Subcutaneous abdominal adipose tissue (tissue), 5 donors: ENCODE data around the gene METTL16.

Experiments
- H3K27ac ChIP-seq: one replicate; pipeline ENCODE4 v1.7.0; 2013; ENCODE audit warnings: low read depth, mild to moderate bottlenecking, inconsistent platforms, low read length, moderate library complexity
- H3K27me3 ChIP-seq, 5 donors: one replicate each; pipeline ENCODE4 v1.7.0; 2013; ENCODE audit warnings: low read length in 5 of 5, inconsistent platforms in 1 of 5; ENCODE audit not compliant: control insufficient read depth in 5 of 5, insufficient read depth in 4 of 5
- H3K36me3 ChIP-seq, 5 donors: one replicate each; pipeline ENCODE4 v1.7.0; 2013; ENCODE audit warnings: low read length in 5 of 5; ENCODE audit not compliant: control insufficient read depth in 5 of 5, insufficient read depth in 5 of 5
- H3K4me1 ChIP-seq, 5 donors: one replicate each; pipeline ENCODE4 v1.7.0; 2013; ENCODE audit warnings: low read length in 5 of 5, mild to moderate bottlenecking in 3 of 5, moderate library complexity in 1 of 5; ENCODE audit not compliant: control insufficient read depth in 5 of 5, insufficient read depth in 5 of 5
- H3K4me3 ChIP-seq, 5 donors: one replicate each; pipeline ENCODE4 v1.7.0; 2013; ENCODE audit warnings: low read length in 5 of 5, low read depth in 1 of 5
- H3K9ac ChIP-seq, 5 donors: one replicate each; pipeline ENCODE4 v1.7.0; 2013; ENCODE audit warnings: low read length in 5 of 5, mild to moderate bottlenecking in 4 of 5, moderate library complexity in 3 of 5
- H3K9me3 ChIP-seq, 5 donors: one replicate each; pipeline ENCODE4 v1.7.0; 2013; ENCODE audit warnings: low read length in 5 of 5; ENCODE audit not compliant: control insufficient read depth in 5 of 5
- donor health status: healthy.
- donor health status: healthy.
- donor health status: healthy.
- donor health status: healthy.
- donor health status: healthy.

METTL16 gene

GRCh38 chr17:2386400-2387085, 125.1 kb downstream of the METTL16 start:
- Histone ChIP-seq H3K9ac (no peak overlapping the region), H3K4me1 (peaks cover 12 to 41% (median 34%) of the 10 kb centered on the region in 5 donors), H3K36me3 (peaks cover 0 to 42% (median 37%) of the 10 kb centered on the region in 5 donors)

DNA sequence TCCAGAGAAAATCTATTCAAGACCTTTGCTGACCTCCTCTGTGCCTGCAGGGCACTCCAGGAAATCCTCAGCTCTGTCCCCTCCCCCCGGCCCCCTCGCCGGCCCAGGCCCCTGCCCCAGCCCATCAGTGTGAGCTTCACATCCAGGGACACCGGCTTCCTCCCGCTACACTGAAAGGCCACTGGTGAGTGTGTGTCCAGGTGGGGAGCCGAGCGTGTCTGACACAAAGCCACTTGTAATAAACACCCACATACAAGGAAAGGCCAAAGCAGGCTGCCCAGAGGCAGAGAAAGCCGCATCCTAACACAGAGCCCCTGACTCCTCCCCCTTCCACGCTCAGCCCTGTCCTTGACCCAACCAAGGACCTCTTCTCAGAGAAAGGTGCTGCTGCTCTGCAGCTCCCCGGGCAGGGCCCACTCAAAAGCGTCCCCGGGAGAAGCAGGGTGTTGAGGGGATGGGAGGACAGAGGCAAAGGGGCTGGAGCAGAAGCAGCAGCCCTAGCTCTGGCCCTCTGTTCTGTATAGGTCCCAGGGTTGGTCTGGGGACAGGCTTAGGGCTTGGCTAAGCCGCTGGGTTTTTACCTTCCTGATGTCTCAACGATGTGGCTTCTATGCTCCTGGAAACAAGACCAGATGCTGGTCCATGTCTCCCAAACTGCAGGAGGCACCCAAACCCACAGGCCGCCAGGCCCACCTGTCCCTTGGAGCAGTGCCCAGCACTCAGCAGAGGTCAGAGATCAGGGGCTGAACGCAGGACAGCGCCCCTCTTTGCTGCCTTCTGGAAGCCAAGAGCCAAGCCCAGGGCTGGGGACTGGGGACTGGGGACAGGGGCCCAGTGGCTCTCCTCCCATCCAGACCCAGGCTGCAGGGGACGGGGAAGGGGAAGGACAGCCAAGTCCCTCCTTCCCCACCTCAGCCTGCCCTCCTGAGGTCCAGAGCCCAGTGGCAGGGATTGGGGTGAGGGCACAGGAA, 126.2 kb downstream of the METTL16 start:
- Histone ChIP-seq H3K9ac (no peak overlapping the region), H3K9me3 (no peaks in the 10 kb centered on the region), H3K4me3 (no peak overlapping the region), H3K27ac (no peak overlapping the region), H3K27me3 (no peaks in the 10 kb centered on the region), H3K36me3 (peaks cover 0 to 50% (median 45%) of the 10 kb centered on the region in 5 donors), H3K4me1 (peaks cover 5 to 31% (median 27%) of the 10 kb centered on the region in 5 donors)

More at GRCh38 chr17:2386400-2387085, 125.1 kb downstream of the METTL16 start:
- Histone ChIP-seq H3K4me3 (no peak overlapping the region), H3K27ac (no peak overlapping the region), H3K9me3 (no peaks in the 10 kb centered on the region), H3K27me3 (no peaks in the 10 kb centered on the region)

DNA sequence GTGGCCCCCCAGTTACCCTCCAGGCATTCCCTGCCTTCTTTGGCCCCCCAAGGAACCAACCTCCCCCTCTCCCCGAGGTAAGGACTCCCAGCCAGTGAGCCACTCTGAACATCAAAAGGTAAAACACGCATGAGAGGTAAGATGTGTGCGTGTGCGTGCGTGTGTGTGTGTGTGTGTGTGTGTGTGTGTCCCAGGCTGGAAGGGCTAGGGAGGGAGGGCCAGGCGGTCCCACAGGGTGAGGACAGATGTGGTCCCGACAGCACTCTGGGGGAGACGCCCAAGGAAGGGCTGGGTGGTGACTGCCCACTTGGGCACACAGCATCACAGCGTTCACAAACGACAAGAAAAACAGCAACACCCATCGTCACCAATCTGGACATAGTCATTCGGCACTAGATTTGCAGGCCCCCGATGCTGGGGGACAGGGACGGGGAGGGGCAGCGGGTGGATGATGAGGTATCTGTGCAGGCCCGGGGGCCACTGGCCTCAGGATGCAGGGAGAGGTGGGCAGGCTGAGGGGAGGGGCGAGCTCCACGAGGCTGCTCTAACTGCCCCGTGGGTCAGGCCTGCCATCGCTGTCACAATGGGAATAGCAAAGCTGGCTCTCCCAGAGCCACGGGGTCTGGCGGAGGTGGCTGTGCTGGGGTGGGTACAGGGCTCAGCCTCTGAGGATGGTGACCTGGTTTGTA, 127.1 kb downstream of the METTL16 start:
- H3K27ac ChIP-seq = no peak overlapping the region
- H3K9ac ChIP-seq = no peak overlapping the region
- no peak overlapping the region for H3K4me3 ChIP-seq
- H3K4me1 ChIP-seq = peaks cover 0 to 26% (median 20%) of the 10 kb centered on the region in 5 donors
- H3K27me3 ChIP-seq = no peaks in the 10 kb centered on the region
- H3K36me3 ChIP-seq = peaks cover 0 to 60% (median 50%) of the 10 kb centered on the region in 5 donors
- H3K9me3 ChIP-seq = no peaks in the 10 kb centered on the region

GRCh38 chr17:2383628-2384167, 128.0 kb downstream of the METTL16 start:
- Histone ChIP-seq H3K27ac (peak overlapping the region; percentile 16), H3K4me3 (no peak overlapping the region), H3K4me1 (peaks cover 0 to 26% (median 20%) of the 10 kb centered on the region in 5 donors), H3K9me3 (no peaks in the 10 kb centered on the region), H3K9ac (no peak overlapping the region), H3K27me3 (no peaks in the 10 kb centered on the region), H3K36me3 (peaks cover 0 to 65% (median 59%) of the 10 kb centered on the region in 5 donors)

GRCh38 chr17:2380950-2381649, 130.6 kb downstream of the METTL16 start:
- H3K9me3 ChIP-seq = no peaks in the 10 kb centered on the region
- H3K27me3 ChIP-seq = no peaks in the 10 kb centered on the region
- no peak overlapping the region for H3K27ac ChIP-seq
- H3K4me1 ChIP-seq = peaks cover 0 to 26% (median 20%) of the 10 kb centered on the region in 5 donors
- H3K9ac ChIP-seq = no peak overlapping the region
- peaks cover 0 to 63% (median 52%) of the 10 kb centered on the region in 5 donors for H3K36me3 ChIP-seq
- H3K4me3 ChIP-seq = no peak overlapping the region

DNA sequence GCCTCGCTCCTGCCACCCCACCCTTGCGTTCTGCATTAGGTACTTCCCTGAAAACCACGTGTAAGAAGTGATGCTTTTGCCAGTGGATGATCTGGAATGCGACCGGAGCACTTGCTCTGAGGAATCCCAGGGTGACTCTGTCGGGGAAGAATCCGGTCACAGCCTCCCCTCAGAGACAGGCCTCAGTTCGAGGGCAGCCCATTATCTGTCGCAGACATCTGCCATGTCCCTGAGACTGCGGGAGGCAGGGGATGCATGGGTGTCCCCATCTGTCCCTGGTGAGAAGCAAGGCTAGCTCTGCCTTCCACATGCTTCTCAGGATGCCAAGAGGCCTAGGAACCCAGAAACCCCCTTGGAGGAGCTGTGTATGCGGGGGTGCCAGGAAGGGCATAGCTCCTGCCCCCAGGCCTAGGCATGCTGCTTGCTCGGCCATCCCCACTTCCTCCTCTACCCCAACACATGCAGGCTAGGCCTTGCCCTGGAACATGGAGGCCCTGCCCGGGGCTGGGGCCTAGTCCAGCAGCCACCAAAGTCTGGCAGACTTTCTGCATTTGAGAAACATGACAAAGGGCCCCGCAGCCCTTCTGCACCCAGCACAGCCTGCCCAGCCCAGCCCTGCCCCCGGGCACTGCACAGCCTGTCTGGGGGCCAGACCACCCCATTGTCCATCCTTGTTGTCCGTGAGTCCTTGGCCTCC, 131.3 kb downstream of the METTL16 start:
- H3K27ac ChIP-seq = no peak overlapping the region

GRCh38 chr17:2379489-2380225, 132.0 kb downstream of the METTL16 start:
- Histone ChIP-seq H3K36me3 (peaks cover 0 to 66% (median 50%) of the 10 kb centered on the region in 5 donors), H3K9ac (no peak overlapping the region), H3K27ac (no peak overlapping the region), H3K9me3 (no peaks in the 10 kb centered on the region), H3K4me1 (peaks cover 0 to 26% (median 12%) of the 10 kb centered on the region in 5 donors), H3K27me3 (no peaks in the 10 kb centered on the region), H3K4me3 (no peak overlapping the region)

More for the DNA sequence above, 131.3 kb downstream of the METTL16 start:
- Histone ChIP-seq H3K4me1 (peaks cover 0 to 26% (median 17%) of the 10 kb centered on the region in 5 donors), H3K36me3 (peaks cover 0 to 63% (median 52%) of the 10 kb centered on the region in 5 donors), H3K27me3 (no peaks in the 10 kb centered on the region), H3K4me3 (no peak overlapping the region), H3K9me3 (no peaks in the 10 kb centered on the region), H3K9ac (no peak overlapping the region)

DNA sequence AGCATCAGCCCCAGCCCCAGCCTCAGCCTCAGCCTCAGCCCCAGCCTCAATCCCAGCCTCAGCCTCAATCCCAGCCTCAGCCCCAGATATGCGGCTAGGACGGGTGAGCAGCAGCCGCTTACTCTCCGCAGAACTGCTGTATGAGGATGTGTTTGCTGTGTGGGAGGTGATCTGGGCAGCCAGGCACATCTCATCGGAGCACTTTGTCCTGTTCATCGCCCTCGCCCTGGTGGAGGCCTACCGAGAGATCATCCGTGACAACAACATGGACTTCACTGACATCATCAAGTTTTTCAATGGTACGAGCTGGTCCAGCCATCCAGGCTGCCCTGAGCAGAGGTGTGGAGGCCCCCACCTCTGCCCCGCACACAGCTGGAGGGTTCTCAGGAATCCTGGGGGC, 132.8 kb downstream of the METTL16 start:
- Histone ChIP-seq H3K36me3 (peaks cover 0 to 67% (median 53%) of the 10 kb centered on the region in 5 donors), H3K4me1 (peaks cover 0 to 26% (median 11%) of the 10 kb centered on the region in 5 donors), H3K27me3 (no peaks in the 10 kb centered on the region), H3K4me3 (no peak overlapping the region), H3K9me3 (no peaks in the 10 kb centered on the region), H3K9ac (no peak overlapping the region), H3K27ac (no peak overlapping the region)
